ENCODE data around the gene NKX2-1.

The NKX2-1 gene

DNA sequence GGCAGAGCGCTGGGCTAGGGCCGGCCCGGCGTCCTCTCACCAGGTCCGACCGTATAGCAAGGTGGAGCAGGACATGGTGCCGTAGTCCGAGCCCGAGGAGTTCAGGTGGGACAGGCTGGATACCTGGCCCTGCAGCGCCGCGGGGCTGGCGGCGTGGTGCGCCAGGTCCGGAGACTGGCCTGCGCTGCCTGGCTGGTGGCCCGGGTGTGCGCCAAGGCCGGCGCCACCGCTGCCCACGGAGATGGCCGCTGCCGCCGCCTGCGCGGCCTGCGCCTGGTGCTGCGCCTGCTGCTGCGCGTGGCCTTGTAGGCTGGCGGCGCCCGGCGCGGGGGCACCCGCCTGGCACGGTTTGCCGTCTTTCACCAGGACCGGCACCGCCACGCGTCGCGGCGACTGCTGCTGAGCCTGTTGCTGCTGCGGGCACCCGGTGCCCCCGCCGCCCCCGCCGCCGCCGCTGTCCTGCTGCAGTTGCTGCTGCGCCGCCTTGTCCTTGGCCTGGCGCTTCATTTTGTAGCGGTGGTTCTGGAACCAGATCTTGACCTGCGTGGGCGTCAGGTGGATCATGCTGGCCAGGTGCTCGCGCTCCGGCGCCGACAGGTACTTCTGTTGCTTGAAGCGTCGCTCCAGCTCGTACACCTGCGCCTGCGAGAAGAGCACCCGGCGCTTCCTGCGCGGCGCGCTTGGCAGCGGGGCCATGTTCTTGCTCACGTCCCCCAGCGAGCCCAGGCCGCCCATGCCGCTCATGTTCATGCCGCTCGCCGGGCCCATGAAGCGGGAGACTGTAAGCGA lies 2.6 kb downstream of the NKX2-1 start:
- no peak for FAIRE-seq

DNA sequence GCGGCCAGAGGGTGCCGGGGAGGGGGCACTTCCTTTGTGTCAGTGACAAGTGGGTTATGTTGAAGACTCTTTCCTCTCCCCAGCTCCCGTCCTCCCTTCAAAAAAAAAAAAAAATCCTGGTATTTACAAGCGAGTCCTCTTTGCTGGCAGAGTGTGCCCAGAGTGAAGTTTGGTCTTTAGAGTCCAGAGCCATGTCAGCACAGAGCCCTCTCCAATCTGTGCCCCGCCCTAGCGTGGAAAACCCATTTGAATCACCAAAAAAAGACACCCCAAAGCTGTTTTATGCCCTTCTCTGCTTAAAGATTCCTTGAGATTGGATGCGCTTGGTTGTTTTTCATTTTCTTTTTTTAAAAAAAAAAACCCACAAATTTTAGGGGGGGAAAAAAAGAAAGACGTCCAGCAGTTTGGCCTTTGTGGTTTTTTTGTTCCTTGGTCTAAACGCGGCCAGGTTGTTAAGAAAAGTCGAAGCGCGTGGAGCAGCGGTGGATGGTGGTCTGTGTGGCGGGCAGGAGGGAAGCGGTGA lies 3.3 kb downstream of the NKX2-1 start:
- FAIRE-seq: no peak

DNA sequence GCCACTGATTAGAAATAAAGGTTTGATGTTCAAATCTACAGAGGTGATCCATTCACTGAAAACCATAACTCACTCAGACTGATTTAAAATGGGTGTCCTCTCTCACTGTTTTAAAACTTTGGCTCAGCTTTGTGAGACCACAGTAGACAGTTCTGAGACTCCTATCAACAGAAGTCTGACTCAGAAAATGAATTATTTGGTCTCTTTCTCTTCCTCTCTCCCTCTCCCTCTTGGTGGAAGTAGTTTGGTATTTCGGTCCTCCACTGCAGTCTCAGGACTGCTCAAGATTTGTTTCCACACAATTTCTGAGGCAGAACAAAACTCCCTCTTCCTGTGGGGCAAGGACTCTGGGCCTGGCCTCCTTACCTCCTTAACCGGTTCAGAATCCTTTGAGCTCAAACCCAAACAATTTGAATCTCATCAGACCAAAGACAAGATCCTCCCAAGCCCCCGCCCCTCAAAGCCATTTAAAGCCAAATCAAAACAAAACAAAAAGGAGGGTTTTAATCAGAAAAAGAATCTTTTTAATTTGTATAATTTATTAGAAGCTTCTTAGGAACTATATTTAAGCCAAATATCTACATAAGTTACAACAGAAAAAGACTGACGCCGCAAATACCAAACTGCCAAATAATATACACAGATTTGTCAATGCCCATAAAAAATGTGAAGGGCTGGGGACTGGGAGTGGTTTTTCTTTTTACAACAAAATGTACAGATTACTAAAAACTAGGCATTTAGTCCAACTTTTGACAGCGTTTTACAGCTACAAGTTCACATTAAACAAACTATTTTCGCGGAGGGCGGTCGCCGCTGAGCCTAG lies 3.9 kb downstream of the NKX2-1 start:
- no peak for FAIRE-seq

DNA sequence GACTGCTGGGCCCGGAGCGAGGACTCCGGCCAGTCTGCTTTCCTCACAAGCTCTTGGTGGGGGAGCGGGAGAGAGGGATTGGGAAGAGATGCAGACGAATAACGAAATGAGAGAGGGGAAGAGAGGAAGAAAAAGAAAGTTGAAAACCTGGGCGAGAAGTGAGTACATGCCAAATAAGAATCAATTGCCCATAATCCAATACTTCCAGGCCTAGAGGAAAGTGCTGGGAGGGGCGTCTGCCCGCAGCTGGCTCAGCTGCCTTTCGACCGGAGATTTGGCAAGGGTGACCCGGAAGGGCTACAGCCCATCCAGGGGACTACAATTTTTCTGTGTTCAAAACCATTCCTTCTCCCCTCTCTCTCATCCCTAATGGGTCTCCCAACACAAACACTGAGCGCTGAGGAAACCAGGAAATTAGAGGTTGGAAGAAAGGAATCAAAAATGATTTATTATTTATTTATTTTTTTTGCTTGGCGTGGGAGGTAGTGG lies 4.9 kb downstream of the NKX2-1 start:
- no peak for FAIRE-seq

DNA sequence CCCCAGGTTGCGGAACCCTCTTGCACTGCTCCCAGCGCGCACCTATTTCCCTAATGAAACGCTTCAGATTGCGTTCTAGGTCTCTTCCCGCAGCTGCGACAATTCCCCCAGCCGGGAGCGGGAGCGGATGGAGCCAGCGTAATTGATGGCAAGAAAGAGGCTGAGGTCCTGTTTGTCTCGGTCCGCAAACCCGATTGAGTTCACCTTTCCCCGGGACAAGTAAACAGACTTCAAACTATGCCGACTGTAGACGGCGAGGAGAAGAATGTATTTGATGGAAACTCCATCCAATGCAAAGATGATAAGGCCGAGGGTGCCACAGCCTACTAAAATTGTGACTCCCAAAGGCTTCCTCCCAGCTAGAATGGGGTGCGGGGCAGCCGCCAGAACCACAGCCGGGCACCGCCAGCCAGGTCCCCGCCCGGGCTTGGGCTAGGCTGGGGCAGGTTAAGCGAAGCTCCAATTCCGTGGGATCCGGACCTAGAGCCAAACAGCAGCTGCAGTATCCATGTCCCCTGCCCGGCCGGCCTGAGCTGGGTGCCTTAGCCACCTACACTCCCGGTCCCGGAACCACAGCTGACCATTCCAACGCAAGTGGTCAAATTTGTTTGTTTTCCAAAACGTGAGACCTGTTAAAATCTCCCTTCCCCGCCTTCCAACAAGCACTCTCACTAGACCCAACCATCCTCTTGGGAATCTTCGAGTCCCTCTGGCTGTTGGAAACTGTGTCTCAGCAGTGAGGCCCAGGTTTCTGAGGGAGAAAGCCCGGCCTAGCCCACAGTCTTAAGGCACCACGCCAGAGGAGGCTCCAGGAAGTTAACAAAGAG lies 5.5 kb downstream of the NKX2-1 start:
- no peak for FAIRE-seq

DNA sequence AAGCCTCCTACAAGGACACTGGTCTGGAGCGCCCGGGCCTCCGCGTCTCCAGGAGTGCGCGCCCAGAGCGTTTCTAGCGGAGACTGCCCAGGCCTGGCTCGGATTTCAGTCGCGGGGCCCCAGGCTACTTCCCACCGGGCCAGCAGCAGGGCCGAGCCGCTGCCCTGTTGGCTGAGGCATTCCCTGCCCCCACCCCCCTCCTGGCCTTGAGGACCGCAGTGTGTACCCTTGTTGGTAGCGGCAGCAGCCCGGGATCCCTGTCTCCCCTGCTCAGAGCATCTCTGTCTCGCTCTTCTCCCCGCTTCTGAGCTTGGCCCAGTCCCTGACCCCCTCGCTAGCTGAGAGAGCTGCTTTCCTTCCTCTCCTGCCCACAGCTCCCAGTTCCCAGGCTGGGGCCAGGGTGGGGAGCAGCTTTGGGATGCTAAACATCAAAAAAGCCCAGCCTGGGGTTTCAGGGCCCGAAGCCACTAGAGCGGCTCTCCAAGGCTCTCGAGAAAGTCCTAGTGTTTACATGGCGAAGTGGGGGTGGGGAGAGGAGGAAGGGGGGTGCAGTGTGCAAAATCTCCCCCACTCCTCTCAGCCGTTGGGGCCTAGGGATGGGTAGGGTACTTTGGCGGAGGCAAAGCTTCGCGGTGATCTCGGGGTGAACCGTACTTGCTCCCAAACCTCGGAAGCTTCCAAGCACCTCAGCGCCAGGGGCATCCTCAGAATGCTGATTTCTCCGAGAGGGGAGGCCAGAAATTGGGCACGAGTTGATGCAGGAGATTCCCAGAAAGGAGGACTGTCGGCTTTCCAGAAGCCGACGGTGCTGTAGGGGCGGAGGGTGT lies 6.4 kb downstream of the NKX2-1 start:
- FAIRE-seq: no peak

DNA sequence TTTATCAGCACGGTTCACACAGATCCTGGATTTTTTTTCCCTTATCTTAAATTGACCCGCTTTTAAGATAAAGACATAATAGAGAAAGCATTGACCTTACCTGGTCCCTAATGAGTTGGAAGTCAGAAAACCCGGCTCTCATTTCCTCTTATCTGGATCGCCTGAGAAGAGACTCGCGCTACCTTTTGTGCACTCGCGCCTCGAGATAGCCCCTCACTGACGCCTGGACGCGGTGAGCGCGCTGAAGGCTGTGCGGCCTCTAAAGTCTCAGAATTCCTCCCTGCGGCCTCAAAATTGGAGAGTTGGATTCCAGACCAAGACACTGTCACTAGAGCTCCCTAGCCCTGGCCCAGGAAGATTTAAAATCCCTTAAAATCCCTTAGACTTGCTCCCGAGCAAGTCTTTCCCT lies 7.0 kb downstream of the NKX2-1 start:
- no peak for FAIRE-seq

DNA sequence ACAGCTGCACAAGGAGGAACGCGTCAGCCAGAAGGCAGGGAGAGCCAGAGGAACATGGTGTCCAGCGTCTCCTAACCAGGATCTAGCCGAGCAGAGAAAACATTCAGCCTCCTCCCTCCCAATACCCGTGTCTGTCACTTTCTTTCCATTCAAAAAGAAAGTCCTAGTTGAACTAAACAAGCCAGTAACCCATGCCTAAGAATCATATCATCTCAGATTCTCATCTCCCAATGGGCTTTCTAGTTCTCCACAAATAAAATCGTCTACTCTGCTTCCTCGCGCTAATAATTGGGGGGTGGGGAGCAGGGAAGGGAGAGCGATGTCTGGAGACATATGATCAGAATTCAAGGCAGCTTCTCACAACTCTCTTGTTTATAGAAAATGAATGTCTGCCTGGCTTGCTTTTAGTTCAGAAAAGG lies 7.4 kb downstream of the NKX2-1 start:
- no peak for FAIRE-seq

DNA sequence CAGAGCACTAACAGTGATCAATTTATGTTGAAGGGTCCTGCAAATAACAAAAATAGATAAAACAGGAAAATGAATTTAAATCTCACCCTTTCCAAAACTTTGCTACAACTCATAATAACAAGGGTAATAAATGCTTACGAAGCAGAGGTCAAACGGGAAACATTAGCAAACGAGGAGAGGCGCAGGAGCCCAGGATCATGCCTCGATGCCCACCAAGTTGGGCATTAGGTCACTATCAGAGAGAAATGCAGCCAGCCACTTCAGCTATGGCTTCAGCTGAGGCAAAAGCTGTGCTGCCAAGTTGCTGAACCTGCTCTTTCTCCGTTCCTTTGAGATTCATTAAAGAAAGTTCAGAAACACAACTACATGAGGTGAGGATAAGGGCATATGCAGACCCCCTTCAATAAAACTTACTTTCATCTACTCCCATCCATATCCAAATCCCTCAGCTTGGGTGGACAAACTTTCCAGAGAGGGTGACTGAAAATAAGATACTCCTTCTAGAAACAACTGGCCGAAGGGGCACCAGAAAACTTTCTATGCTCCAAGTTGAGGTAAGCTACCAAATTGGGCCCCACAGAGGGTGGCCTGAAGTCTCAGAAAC lies 7.9 kb downstream of the NKX2-1 start:
- FAIRE-seq: no peak

DNA sequence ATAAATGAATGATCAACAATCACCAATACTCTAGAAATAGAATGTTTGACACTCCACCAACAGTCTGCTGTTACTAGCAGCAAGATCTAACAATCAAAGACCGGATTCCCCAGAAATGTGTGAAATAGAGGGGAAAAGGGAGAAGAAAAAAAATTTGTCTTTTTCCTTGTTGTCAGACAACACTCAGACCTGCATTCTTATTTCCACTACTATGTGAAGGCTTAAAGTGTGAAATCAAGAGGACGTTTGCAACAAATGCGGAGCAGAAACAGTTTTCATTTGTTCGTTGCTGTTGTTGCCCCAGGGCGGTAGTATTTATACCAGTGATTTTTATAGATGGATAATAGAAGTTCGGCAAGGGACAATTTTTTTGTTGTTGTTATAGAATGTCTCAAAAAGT lies 9.2 kb downstream of the NKX2-1 start:
- no peak for FAIRE-seq

DNA sequence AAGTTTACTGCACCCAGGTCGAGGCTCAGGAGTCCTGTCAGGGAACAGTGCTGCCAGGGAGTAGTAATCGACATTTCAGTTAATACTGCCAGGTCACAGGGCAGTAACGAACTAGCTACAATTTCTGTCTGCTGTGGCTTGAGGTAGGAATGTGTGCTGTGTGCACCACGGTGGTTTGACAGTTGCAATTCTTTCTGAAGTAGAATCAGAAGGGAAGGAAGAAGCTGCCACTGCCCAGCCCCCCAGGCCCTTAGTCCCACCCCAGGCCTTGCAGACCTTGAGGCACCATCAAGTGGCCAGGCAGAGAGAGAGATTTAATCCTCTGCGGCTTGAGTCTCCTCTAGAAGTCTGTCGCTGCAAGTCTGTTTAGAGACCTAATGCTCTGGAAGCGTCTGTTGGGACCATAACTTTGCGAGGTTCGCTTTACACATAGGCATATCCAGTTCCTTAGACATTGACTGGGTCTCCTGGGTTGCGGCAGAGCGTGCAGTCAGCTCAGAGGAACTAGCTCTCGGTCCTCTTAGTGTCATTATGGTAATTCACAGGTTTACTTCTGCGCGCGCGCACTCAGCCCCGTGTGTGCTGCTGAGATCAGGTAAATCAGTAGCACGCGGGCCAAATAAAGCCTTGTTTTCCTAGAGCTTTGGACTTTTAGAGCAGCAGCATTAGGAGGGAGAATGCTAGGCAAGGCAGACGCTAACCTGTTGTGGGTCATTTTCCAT lies 9.8 kb downstream of the NKX2-1 start:
- FAIRE-seq: no peak

DNA sequence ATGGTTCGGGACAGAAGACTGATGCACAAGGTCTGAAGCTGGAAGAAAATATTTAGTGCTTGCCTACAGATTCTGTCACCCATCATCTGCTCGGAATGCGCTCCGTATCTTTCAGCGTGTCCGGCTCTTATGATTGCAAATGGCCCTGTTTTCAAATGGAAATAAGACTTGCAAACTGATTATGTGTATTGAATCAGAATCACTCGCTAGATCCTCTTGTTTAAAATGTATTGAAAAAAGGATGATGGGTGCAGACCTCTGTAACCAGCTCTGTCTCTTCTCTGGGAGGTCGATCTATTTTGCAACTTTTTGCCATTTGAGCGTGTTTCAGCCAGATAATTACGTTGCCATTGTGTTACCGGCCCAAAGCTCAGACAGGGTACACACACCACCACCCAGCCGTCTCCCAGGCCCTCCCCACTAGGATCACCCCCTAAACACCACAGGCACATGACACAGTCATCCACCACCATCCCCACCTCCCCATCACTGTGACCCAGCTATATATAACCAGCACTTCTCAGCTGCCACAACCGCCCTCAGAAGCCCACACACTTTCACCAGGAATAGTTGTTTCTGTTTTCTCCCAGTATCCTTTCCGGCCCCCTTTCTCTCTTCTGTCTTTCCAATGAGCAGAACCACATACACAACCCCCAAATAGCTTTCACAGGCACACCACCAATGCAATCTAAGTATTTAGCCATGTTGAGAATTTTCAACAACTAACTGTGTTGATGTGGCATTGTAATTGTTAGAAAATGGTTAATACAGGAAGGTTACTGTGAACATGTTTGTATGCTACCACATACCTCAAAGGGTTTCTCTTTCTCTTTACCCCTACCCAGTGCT lies 10.7 kb downstream of the NKX2-1 start:
- FAIRE-seq: no peak

DNA sequence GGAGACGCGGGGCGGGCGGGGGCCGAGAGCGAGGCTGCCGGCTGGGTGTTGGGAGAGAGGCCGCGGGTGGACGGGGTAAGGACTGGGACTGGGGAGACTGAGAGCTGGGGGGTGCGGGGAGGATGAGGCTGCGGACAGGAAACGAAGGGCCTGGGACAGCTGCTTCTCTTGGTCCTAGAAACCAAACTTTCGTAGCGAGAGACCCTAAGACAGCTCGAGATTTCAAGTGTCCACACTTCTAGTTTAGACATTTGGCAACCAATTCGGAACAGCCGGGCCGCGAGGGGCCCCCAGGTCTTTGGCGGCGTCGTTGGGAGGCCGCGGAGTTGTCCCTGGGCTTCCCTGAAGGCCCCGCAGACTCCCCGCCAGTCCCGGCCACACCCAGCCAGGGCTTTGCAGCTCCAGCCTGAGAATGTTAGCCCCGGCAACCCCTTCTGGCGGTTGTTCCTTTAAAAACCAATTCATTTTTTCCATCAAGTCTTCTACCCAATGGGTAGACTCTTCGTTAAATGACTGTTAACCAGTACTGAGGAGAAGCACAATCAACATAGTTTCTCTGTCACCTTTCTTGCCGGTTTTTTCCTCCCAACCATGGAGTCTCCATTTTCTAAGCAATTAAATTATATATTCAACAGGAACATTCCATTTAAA lies 11.5 kb downstream of the NKX2-1 start:
- no peak for FAIRE-seq

DNA sequence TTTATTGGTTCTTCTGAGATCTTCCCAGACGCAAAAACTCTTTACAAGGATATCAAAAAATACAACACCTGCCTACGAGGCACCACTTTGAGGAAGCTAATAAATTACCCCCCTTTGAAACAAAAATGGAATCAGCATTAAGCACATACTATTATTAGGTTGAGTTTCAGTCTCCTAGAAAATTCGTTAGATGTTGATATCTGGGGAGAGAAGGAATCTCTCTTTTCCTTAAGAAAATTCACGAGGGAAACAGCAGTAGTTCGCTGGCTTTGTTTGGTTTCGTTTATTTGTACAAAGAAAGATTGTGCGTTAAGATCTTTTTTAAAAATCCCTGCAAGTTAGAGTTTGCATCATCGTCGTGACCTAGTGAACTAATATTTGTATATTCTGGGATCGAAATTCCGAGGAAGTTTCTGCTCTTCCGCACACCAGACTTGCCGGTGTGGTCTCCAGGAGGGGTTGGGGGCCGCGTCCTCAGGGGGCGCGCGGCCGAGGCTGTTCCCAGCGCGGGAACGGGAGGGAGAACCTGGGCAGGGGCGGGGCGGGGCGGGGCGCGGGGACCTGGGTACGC lies 12.1 kb downstream of the NKX2-1 start:
- FAIRE-seq: no peak

DNA sequence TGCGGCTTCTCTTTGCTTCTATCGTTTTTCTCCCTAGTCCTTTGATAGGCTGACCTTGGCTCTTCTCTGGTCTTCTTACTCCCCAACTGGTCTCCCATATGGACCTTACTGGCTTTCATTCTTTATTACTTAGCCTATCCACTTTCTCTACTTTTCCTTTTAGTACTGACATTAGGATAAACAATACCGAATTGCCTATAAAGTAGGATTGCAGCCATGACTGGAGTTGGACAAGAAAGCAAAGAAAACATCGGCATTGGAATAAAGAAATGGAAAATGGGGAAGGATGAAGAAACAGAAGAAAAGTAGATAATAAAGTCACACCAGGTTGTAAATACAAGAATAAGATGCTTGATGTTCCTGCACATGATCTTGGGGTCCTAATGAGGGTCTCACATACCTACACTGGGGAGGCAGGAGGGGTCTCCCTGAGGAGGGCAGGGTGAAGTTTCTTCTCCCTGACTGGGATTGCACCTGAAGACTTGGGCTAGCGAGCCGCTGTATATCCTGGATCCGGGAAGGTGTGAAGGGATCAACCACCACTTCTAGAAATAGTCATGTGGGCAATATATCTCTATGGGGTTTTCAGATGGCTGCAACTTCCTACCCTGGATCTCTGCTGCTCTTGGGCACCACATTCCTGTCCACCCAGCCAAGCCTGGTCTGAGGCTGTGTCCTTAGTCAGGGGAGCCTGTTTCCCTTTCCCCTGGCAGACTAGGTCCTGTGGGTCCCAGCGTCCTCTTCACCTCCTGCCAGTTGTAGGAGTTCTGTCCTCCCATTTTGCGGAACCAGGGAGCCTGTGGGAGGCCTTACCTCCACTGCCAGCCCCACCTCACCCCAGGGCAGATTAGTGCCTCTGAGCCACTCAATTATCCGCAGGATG lies 13.1 kb downstream of the NKX2-1 start:
- no peak for FAIRE-seq

DNA sequence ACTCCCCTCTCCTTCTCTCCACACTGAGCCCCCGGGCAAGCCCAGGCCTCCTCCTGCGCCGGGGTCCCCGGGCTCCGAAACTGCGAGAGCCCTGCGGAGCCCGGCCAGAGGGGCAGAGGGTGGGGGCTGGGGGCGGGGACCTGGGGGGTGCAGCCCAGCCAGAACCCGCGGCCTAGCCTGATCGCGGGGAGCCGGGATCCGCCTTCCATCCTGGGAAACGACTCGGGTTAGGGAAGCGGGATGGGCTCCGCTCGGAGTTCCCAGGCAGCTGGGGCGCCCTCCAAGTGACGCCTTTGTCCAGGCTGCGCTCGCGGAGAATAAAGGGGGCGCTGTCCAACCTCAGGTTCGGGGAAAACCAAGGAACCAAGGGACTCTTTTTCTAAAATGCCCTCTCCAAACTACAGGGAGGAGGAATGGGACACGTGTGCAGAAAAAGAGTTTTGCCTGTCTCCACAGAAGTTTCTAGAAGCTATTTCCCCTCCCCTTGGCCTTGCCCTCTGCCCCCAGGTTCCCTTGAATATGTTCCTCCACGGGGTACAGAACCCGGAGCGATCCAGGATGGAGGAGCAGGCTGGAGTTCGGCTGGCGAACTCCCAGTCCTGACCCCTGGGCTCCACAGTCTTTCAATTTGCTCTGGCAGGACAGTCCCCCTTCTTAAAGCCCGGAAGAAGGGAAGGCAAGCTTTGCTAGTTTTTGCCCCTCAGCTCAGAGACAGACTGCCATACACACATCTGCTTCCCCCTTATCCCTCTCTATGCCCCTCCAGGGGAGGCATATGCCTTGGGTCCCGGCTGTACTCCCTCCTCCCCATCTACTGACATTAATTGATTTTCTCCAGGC lies 13.9 kb downstream of the NKX2-1 start:
- no peak for FAIRE-seq

All from G401.6 (cell line).